SU-DHL-6 (cell line): ENCODE results near the gene MYO19.

Experiments
- EZH2phosphoT487 ChIP-seq: fragments of 200-600 bp; sonication (generic), shearing (Covaris generic); conservative IDR thresholded peaks from 2 replicates; pipeline ENCODE4 v1.6.1; 2018; ENCODE audit warnings: mild to moderate bottlenecking, antibody characterized with exemption, low read length, moderate library complexity, mixed read lengths
- TF ChIP-seq, protein P1 (sequence below): fragments of 200-600 bp; sonication (generic); IDR thresholded peaks from one replicate; pipeline ENCODE4 v1.5.1; 2017; ENCODE audit warnings: antibody characterized with exemption, mild to moderate bottlenecking, low read length, moderate library complexity; ENCODE audit not compliant: insufficient read depth, poor library complexity, severe bottlenecking

DNA sequence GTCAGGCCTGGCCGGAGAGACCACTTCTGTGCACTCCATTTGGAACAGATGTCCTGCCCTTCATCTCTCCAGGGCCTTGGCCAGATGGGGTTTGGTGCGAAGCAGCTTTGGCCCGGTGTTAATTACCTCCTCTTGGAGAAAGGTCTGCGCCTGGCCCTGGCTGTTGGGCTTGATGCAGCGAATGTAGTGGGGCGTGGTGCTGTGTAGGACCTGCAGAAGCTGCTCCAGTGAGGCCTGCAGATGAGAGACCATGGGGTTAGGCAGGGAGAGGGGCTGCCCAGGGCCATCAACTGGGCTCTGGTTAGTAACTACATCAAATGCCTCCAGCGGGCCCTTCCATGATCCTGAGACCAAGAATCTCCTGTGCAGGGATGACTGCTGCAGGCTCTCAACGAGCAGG, 29.5 kb downstream of the MYO19 start:
- TF ChIP-seq, protein P1, sequence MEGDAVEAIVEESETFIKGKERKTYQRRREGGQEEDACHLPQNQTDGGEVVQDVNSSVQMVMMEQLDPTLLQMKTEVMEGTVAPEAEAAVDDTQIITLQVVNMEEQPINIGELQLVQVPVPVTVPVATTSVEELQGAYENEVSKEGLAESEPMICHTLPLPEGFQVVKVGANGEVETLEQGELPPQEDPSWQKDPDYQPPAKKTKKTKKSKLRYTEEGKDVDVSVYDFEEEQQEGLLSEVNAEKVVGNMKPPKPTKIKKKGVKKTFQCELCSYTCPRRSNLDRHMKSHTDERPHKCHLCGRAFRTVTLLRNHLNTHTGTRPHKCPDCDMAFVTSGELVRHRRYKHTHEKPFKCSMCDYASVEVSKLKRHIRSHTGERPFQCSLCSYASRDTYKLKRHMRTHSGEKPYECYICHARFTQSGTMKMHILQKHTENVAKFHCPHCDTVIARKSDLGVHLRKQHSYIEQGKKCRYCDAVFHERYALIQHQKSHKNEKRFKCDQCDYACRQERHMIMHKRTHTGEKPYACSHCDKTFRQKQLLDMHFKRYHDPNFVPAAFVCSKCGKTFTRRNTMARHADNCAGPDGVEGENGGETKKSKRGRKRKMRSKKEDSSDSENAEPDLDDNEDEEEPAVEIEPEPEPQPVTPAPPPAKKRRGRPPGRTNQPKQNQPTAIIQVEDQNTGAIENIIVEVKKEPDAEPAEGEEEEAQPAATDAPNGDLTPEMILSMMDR, result no peak
- TF ChIP-seq EZH2phosphoT487, result no peak
